OCI-LY3 (cell line): ENCODE measurements around the gene ZBTB7C.

Experiments
- CTCF ChIP-seq: fragments of 200-600, 300-600 bp; sonication (generic); IDR thresholded peaks from 2 replicates; pipeline ENCODE4 v1.5.1; 2014; ENCODE audit warnings: antibody characterized with exemption, low read length, low read depth
- EZH2phosphoT487 ChIP-seq: fragments of 200-600 bp; shearing (Covaris generic); IDR thresholded peaks from 2 replicates; pipeline ENCODE4 v1.6.1; 2018; ENCODE audit warnings: antibody characterized with exemption, mixed run types, low read depth

- TF ChIP-seq CTCF (no peak), EZH2phosphoT487 (no peak)
Observed at GRCh38 chr18:48398074-48398473, 11.1 kb downstream of the ZBTB7C start.
